HG02938 (cell line): ENCODE measurements around the gene WDR5.
"Not testable (repeated sequence)": the region's sequence is repeated elsewhere in the genome, so short reads cannot be mapped to it uniquely, and the experiment has no call there.

Experiments
- ATAC-seq: cut with Tn5 transposase; IDR thresholded peaks from one replicate; pipeline ENCODE4 v1.9.1; 2021; ENCODE audit warnings: mild to moderate bottlenecking, moderate library complexity; ENCODE audit not compliant: unreplicated experiment

The WDR5 gene

GRCh38 chr9:134135343-134136117 lies at the start of gene WDR5:
TSS of gene WDR5 (plus strand) at chr9:134136082. CDS start at chr9:134139878, 3,796 bp downstream.
- ATAC-seq = no peak

DNA sequence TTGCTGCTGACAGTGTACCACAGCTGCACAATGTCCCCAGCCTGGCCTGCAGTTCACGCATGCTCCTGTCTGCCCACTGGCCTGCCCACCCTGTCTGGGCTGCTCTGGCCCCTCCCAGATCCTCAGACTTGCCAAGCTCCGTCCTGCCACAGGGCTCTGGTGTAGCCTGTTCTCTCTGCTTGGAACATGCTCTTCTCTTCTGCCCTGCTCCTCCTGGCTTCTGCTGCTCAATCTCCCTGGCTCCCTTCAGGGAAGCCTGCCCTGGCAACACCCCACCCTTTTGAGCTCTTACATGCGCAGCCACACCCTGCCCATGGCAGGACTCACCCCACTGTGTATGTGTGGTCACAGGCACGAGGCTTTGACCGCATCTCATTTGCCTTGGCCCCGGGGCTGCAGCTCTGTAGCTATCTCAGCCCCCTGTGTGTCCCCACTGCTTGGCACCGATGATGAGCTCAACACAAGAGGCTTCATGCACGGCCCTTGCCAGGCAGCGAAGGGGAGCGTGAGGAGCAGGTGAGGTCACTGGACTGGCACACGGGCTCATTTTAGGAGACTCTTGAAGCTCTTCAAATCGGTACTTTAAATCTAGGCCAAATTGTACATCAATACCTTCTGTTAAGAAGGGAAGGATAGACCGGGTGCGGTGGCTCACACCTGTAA lies 47.7 kb upstream of the WDR5 start:
- no peak for ATAC-seq

DNA sequence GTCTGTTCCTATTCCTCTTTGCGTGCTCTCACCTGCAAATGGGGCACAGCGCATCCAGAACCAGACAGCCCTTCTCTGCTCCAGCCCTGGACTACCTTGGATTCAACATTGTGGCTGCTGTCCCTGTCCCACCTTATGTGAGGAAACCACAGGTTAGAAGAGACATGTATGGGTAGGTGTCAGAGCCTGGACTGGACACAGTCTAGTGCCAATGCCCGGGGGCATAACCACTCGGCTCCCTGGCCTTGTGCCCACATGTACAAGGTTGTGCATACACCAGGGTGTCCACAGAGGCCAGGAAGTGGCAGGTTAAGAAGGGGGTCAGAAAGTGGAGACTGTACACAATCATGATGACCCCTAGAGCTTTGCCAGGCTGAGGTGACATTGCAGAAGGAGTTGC lies 45.9 kb upstream of the WDR5 start:
- ATAC-seq = no peak

GRCh38 chr9:134099123-134099761 lies 36.6 kb upstream of the WDR5 start:
- ATAC-seq = no peak

GRCh38 chr9:134100040-134100439 lies 35.8 kb upstream of the WDR5 start:
- no peak for ATAC-seq

DNA sequence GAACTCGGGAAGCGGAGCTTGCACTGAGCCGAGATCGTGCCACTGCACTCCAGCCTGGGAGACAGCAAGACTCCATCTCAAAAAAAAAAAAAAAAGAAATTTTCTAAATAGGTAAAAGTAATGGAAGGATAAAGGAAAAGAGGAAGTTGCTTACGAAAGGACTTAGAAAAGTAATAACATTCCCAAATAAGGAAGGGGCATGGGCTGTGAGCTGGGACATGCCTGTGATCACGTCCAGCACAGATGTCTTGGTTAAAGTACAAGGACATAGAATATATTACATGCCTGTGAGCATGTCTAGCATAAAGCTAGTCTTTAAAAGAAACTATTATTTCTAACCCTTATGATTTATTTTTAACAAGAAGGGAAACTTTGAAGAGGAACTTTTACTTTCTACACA lies 34.7 kb upstream of the WDR5 start:
- ATAC-seq = not testable (repeated sequence)

DNA sequence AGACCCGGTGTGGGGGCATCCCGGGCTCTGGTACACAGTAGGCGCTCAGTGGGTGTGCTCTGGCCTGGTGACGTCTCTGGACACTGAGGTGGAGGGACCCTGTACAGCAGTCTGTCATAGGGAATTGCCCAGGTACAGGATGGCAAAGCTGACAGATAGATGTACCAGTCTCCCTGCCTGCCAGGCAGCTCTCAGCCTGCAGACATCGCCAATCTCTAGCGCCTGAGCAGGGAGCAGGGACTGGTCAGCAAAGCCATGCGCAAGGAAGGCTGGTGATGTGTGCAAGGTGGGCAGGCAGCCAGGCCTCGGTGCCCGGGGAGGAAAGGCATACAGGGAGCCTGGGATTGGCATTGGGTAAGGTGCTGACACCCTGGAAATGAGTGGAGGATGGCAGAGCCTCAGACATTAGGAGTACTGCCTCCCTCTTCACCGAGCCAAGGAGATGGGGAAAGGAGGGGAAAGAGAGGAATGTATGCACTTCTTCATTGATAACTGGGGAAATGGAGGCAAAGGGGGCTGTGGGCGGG lies 34.2 kb upstream of the WDR5 start:
- no peak for ATAC-seq

DNA sequence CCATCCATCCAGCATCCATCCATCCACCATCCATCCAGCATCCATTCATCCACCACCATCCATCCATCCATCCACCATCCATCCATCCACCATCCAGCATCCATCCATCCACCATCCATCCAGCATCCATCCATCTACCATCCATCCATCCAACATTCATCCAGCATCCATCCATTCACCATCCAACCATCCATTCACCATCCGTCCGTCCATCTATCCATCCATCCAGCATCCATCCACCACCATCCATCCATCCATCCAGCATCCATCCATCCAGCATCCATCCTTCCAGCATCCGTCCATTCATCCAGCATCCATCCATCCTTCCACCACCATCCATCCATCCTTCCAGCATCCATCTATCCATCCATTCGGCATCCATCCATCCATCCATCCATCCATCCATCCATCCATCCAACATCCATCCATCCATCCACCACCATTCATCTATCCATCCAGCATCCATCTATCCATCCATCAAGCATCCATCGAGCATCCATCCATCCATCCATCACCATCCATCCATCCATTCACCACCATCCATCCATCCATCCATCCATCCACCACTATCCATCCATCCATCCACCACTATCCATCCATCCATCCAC lies 32.4 kb upstream of the WDR5 start:
- no peak for ATAC-seq

- ATAC-seq = no peak
Observed at GRCh38 chr9:134111064-134111463, 24.8 kb upstream of the WDR5 start.

GRCh38 chr9:134112561-134112960 lies 23.3 kb upstream of the WDR5 start:
- ATAC-seq = no peak

- ATAC-seq = not testable (repeated sequence)
Observed at GRCh38 chr9:134118972-134119371, 16.9 kb upstream of the WDR5 start.

GRCh38 chr9:134123764-134124128 lies 12.1 kb upstream of the WDR5 start:
- ATAC-seq = no peak

DNA sequence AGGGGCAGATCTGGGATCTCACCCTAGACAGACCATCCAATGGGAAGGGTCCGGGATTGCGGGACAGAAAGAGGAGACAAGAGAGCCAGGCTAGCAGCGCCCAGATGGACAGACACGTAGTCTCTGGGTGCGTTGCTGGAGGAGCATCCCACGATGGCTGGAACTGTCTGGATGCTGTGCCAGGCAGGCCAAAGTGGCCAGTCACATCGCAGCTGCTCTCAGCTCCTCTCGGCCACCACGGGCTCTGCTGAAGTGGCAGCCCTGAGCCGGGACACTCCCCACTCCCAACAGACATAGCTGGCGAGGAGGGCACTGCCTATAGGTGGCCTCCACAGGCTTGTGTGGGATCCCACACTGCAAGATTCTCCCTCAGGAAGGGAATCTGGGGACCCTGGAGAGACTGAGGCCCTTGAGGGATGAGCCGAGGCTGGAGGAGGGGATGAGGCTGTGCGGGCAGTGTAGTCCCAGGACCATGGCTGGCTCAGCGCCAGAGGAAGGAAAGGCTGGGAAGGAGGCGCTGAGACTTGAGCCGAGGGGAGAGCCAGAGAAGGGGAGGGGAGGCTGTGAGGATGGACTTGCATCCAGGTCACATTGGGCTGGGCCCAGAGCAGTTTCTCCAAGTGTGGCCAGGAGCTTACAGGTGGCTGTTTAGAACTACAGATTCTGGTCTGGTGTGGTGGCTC lies 10.3 kb upstream of the WDR5 start:
- no peak for ATAC-seq

DNA sequence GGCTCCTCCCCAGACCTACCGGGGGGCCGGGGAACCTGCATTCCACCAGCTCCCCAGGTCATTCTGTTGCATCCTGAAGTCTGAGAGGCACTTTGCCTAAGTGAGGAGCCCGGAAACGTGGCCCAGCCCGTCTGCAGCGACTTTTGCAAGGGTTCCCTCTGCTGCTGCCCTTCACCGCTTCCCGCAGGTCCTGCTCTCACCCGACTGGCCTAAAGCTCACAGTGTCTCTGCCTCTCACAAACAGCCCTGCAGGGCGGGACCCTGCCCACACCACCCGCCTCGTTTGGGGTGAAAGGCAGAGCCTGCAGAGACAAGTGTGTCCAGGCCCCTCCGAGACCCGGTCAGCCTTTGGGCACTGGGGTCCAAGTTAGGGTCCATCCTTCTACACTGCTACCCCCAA lies 9.5 kb upstream of the WDR5 start:
- no peak for ATAC-seq

GRCh38 chr9:134127065-134127580 lies 8.8 kb upstream of the WDR5 start:
- ATAC-seq = no peak

GRCh38 chr9:134127616-134128015 lies 8.3 kb upstream of the WDR5 start:
- no peak for ATAC-seq

- ATAC-seq = no peak
Observed at GRCh38 chr9:134128727-134129679, 6.9 kb upstream of the WDR5 start.

- no peak for ATAC-seq
Observed at GRCh38 chr9:134130503-134131375, 5.1 kb upstream of the WDR5 start.
